ENCODE measurements around the gene WDR70.

The WDR70 gene

DNA sequence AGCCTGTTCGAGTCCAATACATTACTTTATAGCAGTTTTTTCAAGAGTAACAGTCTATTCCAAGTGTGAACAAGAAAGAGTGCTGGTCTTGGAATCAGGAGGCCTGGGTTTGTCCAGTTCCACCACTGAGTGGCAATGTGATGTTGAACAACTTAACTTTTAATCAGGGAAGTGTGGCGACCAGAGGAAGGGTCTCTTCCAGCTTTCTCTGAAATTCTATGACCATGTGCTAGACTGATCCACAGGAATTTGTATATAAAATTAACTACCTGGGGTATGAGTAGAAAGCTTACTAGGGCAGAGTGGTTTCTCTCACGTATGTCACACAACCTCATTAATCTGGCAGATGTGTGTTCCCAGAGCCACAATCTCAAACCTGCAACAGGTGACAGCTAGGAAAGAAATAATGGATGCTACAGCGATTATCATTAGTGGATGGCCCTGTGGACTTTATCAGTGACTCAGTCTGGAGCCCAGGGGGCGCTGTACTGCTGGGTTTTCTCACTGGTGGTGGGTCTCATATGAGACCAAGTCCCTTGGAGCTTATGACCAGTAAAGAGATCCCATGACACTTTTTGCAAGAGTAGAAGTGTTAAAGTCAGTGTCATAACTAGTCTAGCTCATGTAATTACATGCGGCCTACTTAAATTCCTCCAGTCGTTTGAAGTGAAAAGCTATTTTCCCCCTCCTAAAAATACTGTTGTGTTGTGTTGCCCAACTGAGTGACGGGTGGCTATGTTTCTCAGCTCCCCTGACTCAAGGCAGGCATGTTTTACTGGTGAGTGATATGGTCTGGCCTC lies 344.2 kb downstream of the WDR70 start:
- DNase-seq (ENCODE audit: low read depth) = no peak

DNA sequence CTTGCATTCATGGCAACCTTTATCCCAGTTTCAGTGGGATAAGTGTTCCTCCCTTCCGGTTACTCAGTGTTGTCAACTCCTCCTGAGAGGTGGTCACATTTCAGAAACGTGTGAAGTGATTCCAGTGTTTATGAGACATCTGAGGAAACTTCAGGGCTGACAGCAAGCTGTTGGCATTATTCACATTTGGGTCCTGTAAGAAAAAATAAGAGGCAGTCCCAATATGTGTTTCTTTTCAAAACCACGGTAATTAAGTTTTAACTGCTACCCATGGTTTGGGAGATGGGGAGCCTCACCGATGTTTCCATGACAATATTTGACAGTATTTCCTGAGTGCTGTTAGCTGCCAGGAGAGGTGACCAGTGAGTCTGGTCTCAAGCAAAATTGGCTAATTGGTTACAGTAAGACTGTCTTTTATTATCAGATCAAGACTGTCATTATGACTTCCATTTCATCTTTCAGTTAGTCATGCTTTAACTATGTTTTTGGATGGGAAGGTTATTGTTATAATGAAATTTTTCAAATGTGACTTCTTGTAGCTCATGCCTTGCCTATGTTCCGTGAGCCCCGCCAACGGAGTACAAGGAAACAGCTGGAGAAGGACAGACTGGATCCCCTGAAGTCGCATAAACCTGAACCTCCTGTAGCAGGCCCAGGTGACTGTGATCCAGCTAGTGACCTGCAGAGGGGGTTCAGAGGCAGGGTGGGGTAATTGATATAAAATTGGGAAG lies 345.4 kb downstream of the WDR70 start:
- DNase-seq (ENCODE audit: low read depth) = peak; percentile 94

DNA sequence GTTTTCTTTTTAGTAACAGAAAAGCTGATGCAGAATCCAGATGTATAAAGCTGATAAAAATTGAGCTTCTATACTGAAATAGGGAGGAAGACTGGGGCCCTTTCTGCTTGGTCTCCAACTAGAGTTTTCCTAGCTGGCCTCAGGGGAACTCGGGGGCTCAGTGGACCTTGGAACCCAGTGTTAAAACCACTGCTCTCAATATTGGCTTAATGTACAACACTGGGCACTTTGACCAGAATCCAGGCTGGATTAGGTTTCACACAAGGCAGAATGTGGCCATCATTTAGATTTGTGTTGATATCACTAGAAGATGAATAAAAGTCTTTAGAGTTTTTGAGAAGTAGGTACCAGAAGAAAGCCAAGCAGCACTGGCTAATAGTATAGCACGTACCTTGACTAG lies 346.1 kb downstream of the WDR70 start:
- DNase-seq (ENCODE audit: low read depth) = no peak

DNA sequence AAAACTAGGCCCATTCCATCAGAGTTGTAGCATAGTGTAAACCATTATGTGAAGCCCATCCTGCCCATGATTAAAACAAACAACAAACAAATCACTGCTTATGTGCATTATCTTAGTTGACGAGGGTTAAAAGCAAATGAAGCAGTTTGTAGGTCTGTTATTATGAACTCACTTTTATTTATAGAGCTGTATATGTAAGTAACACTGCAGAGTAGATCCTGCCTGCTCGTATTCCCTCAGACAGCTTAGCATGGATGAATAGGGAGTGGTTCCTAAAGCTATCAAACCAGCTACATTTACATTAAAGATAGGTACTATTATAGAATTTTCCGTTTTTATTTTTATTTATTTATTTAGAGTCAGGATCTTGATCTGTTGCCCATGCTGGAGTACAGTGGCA lies 348.1 kb downstream of the WDR70 start:
- DNase-seq (ENCODE audit: low read depth) = no peak

DNA sequence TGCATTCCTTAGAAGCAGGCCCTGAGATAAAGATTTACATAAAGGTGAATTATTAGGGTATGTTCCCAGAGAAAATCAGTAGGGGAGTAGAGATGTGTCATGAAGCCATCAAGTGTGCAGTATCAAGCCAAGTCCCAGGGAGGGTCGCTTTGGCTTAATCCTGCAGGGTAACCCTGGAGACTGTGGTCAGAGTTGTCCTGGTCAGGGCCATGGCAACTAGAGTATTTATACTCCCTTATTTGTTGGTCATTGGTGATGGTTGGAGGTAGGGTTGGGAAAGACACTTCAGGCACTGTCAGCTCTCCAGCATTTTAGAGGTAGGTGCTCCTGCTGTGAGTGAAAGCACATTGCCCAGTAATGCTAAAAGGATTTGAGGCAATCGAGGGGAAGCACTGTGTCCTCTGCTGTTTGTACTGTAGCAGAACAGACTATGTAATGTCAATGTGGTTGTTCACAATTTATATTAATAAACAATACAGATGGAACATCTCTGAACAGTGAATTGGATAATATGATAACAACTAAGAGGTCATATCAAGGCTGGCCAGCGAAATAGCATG lies 351.9 kb downstream of the WDR70 start:
- no peak for DNase-seq (ENCODE audit: low read depth)

DNA sequence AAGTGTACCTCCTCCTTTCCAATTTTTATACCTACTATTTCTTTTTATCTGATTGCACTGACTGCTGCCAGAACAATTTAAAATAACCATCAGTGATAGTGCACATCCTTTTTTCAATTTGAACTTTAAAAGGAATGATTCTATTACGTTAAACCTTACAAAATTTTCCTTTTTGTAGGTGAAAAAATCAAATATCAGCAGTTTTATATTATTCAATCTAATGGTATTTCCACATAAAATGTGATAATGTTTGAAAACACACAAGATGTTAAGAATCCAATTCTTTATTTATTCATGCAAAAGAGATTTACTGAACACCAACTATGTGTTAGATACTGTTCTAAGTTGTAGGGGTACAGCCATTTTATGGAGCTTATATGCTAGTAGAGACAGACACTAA lies 355.0 kb downstream of the WDR70 start:
- DNase-seq (ENCODE audit: low read depth) = no peak

GRCh38 chr5:37735649-37736347 lies 356.7 kb downstream of the WDR70 start:
- DNase-seq (ENCODE audit: low read depth) = no peak

GRCh38 chr5:37736397-37736796 lies 357.3 kb downstream of the WDR70 start:
- DNase-seq (ENCODE audit: low read depth) = no peak

GRCh38 chr5:37737326-37738056 lies 358.4 kb downstream of the WDR70 start:
- DNase-seq (ENCODE audit: low read depth) = no peak

GRCh38 chr5:37738057-37738691 lies 359.1 kb downstream of the WDR70 start:
- peak; percentile 99 for DNase-seq (ENCODE audit: low read depth)

DNA sequence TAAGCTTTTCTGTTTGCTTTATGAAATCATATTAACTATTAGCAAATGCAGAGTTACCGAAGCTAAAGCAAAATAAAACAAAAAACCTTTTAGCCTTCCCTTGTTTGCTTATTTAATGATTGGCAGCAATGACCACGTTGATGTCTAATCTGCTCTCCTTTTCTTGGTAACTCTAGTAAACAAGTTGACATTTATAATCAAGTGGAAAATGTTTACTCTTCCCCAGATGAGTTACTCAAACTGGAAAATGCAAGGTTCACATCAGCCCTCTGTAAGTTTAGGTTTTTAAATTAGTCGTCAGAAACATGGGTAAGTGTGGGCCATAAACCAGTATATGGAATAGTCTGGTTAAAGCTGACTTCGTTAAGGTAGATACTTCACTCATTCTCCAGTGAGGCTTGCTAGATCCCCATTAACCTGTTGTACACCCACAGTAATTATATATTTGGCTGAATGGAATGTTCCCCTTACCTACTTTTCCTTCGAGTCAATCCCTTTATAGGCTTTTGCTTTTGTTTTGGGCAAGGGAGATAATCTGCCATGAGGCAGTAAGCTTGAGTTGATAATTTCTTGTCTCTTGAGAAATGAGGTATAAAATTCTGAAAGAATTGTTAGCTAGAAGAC lies 359.9 kb downstream of the WDR70 start:
- no peak for DNase-seq (ENCODE audit: low read depth)

- no peak for DNase-seq (ENCODE audit: low read depth)
Observed at GRCh38 chr5:37739817-37740261, 360.7 kb downstream of the WDR70 start.

DNA sequence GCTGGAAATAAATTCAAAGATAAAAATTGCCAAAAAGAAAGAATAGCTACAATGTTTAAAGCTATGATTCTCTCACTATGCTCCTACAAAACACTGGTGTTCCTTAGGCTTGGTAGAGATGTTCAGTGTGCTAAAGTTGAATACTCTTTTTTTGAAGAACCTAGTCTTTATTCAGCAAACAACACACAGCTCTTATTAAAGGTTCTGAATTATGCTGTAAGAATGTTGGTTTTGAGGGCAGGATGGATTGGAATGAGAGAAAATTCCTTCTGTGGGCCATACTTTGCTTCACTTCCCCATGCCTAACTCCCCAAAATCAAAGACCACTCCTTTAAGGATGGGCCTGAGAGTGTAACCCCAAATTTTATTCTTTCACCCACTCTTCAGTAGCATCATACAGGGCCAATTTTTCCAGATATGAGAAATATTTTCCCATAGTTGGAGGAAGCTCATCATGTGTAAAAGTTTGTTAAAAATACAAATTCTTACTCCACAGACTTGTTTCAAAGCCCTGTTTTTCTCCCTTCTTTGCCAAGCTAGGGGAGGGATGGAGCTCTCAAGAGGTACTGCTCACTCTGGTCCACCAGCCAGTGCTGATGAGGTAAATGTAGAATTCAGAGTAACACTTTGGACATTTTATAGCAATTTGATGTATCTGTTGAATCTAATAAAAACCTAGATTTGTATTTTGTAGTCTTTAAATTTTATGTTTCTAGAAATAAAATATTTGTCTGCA lies 361.4 kb downstream of the WDR70 start:
- DNase-seq (ENCODE audit: low read depth) = no peak

- DNase-seq (ENCODE audit: low read depth) = no peak
Observed at GRCh38 chr5:37742111-37742510, 363.0 kb downstream of the WDR70 start.

- no peak for DNase-seq (ENCODE audit: low read depth)
Observed at GRCh38 chr5:37751227-37751626, 372.1 kb downstream of the WDR70 start.

DNA sequence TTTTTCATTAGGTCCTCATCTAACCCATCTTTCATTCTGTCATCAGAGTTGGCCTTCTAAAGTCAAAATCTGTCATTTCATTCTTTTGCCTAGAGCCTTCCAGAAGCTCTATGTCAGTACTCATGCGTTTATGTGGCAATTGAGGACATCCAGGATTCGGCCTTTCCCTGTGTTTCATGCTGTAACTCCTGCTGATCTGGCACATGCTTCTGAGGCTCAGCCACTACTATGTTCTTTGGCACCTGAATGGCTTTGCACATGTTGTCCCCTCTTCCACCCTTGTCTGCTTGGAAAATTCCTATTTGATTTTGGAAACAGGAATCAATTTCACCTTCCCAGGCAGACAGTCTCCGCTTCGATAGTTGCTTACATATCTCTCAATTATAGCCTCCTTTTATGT lies 375.9 kb downstream of the WDR70 start:
- no peak for DNase-seq (ENCODE audit: low read depth)

DNA sequence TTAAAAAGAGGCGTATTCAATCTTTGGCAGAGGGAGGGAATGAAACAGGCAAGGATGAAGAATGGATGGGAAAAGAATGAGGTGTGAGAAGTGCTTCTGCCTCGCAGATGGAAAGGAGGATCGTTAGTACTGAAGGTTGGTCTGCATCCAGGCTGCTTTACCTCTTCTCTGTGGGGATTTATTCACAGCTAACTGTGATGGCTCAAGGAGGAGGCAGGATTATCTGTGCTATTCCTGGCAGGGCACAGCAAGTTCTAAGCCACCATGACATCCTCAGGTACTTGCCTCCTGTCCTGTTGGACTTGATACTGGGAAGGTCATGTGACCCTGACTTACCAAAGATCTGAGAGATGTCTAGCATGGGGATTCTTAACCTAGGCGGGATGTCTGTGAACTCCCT lies 376.5 kb downstream of the WDR70 start:
- no peak for DNase-seq (ENCODE audit: low read depth)

DNA sequence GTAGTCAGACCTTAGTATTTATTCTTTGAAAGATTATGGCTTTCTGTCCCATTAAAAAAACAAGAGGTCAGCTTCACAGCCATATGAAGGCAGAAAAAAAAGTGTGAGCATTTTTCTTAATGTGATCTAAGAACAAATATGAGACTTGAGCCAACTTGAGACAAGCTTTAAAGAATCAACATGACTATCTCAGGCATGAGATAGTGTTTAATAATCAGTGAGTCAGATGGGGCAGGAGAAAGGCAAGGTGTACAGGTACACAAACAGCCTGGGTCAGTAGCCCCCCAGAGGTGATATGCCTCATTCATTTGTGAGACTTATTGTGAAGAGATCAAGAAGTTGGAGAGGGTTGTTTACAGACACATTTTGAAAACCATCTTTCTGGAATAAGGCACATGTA lies 377.1 kb downstream of the WDR70 start:
- DNase-seq (ENCODE audit: low read depth) = no peak

GRCh38 chr5:37757980-37758582 lies 379.0 kb downstream of the WDR70 start:
- no peak for DNase-seq (ENCODE audit: low read depth)

DNA sequence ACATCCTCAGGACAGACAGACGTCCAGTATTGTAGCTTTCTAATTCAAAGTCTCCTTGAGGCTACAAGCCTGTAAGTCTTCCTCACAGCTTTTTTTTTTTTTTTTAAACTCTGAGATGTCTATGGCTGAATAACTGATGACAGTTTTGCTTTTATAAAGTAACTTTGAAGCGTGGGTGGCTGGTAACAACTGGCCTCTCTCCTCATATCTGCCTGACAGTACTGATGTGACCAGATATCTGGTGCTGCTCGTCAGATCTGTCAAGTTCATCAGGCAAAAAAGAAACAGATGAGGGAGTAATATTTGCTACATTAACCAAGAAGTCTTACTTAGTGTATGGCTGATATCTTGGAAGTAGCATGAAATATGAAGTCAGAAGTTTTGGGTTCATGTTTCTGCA lies 388.1 kb downstream of the WDR70 start:
- DNase-seq (ENCODE audit: low read depth) = no peak

Measured in HS-5 (cell line).